ENCODE data around the gene SCRG1. TPM values are rescaled to one million over a fixed set of nuclear protein-coding genes. Genes with fewer than 3 reads are reported as not detected.
A peak's percentile ranks its signal among the peaks of the same experiment; 100 is the strongest.

SCRG1 gene
- total RNA-seq, 1 donor from 2014 or later: 4.3 TPM

GRCh38 chr4:173401063-173401462 lies 2.1 kb upstream of the SCRG1 start:
- Histone ChIP-seq H3K79me2 (ENCODE audit: insufficient read depth, low read length) (no peaks in the 10 kb centered on the region), H3K9ac (ENCODE audit: low read length) (no peak overlapping the region), H3K4me1 (ENCODE audit: insufficient read depth, low read length) (no peaks in the 10 kb centered on the region), H3K36me3 (ENCODE audit: insufficient read depth, low read length) (no peaks in the 10 kb centered on the region), H2AFZ (ENCODE audit: low read depth, low read length) (no peak overlapping the region), H3K27me3 (ENCODE audit: insufficient read depth, low read length) (no peaks in the 10 kb centered on the region), H3K9me3 (ENCODE audit: insufficient read depth, low read depth, low read length) (no peaks in the 10 kb centered on the region), H3K4me3 (ENCODE audit: insufficient read depth, low read depth, low read length) (no peak overlapping the region), H3K4me2 (ENCODE audit: low read length) (no peak overlapping the region), H3K27ac (ENCODE audit: low read depth, low read length) (no peak overlapping the region), H4K20me1 (ENCODE audit: insufficient read depth, low read length) (no peaks in the 10 kb centered on the region)
- TF ChIP-seq CTCF (IDR thresholded peaks at IDR 0.05; ENCODE audit: insufficient read depth, low read depth, low read length) (no peak), EZH2 (IDR thresholded peaks at IDR 0.05; ENCODE audit: insufficient read depth, low read length) (no peak)
- H3K4me1 Mint-ChIP-seq (ENCODE audit: low read depth, unreplicated experiment): peaks cover 7% of the 10 kb centered on the region
- no peaks in the 10 kb centered on the region for H3K27me3 Mint-ChIP-seq (ENCODE audit: low read depth, unreplicated experiment)
- H3K9me3 Mint-ChIP-seq (ENCODE audit: unreplicated experiment): no peaks in the 10 kb centered on the region
- no peak overlapping the region for H3K27ac Mint-ChIP-seq (ENCODE audit: unreplicated experiment)
- FAIRE-seq: no peak
- no peak for DNase-seq (ENCODE audit: low read depth)
- peaks cover 4% of the 10 kb centered on the region for H3K36me3 Mint-ChIP-seq (ENCODE audit: low read depth, unreplicated experiment)
- no peak overlapping the region for H3K4me3 Mint-ChIP-seq (ENCODE audit: unreplicated experiment)

GRCh38 chr4:173398220-173398619 lies 696 bp downstream of the SCRG1 start:
- Mint-ChIP-seq H3K36me3 (ENCODE audit: low read depth, unreplicated experiment) (peaks cover 3% of the 10 kb centered on the region), H3K4me3 (ENCODE audit: unreplicated experiment) (no peak overlapping the region), H3K27ac (ENCODE audit: unreplicated experiment) (peak overlapping the region; percentile 68), H3K9me3 (ENCODE audit: unreplicated experiment) (no peaks in the 10 kb centered on the region), H3K4me1 (ENCODE audit: low read depth, unreplicated experiment) (peaks cover 7% of the 10 kb centered on the region), H3K27me3 (ENCODE audit: low read depth, unreplicated experiment) (no peaks in the 10 kb centered on the region)
- Histone ChIP-seq H3K27me3 (ENCODE audit: insufficient read depth, low read length) (no peaks in the 10 kb centered on the region), H3K36me3 (ENCODE audit: insufficient read depth, low read length) (no peaks in the 10 kb centered on the region), H3K4me2 (ENCODE audit: low read length) (no peak overlapping the region), H3K4me3 (ENCODE audit: insufficient read depth, low read depth, low read length) (no peak overlapping the region), H3K9me3 (ENCODE audit: insufficient read depth, low read depth, low read length) (no peaks in the 10 kb centered on the region), H3K4me1 (ENCODE audit: insufficient read depth, low read length) (no peaks in the 10 kb centered on the region), H3K79me2 (ENCODE audit: insufficient read depth, low read length) (no peaks in the 10 kb centered on the region), H3K9ac (ENCODE audit: low read length) (no peak overlapping the region), H3K27ac (ENCODE audit: low read depth, low read length) (no peak overlapping the region), H2AFZ (ENCODE audit: low read depth, low read length) (no peak overlapping the region), H4K20me1 (ENCODE audit: insufficient read depth, low read length) (no peaks in the 10 kb centered on the region)
- DNase-seq (ENCODE audit: low read depth): no peak
- TF ChIP-seq EZH2 (IDR thresholded peaks at IDR 0.05; ENCODE audit: insufficient read depth, low read length): no peak
- FAIRE-seq: no peak

GRCh38 chr4:173397604-173398003 lies 1.3 kb downstream of the SCRG1 start:
- Mint-ChIP-seq H3K4me1 (ENCODE audit: low read depth, unreplicated experiment) (peaks cover 7% of the 10 kb centered on the region), H3K9me3 (ENCODE audit: unreplicated experiment) (no peaks in the 10 kb centered on the region), H3K27me3 (ENCODE audit: low read depth, unreplicated experiment) (no peaks in the 10 kb centered on the region), H3K27ac (ENCODE audit: unreplicated experiment) (peak overlapping the region; percentile 68), H3K36me3 (ENCODE audit: low read depth, unreplicated experiment) (peaks cover 3% of the 10 kb centered on the region), H3K4me3 (ENCODE audit: unreplicated experiment) (no peak overlapping the region)
- Histone ChIP-seq H3K27me3 (ENCODE audit: insufficient read depth, low read length) (no peaks in the 10 kb centered on the region), H3K36me3 (ENCODE audit: insufficient read depth, low read length) (no peaks in the 10 kb centered on the region), H2AFZ (ENCODE audit: low read depth, low read length) (no peak overlapping the region), H3K4me1 (ENCODE audit: insufficient read depth, low read length) (no peaks in the 10 kb centered on the region), H3K27ac (ENCODE audit: low read depth, low read length) (no peak overlapping the region), H3K79me2 (ENCODE audit: insufficient read depth, low read length) (no peaks in the 10 kb centered on the region), H3K4me3 (ENCODE audit: insufficient read depth, low read depth, low read length) (no peak overlapping the region), H4K20me1 (ENCODE audit: insufficient read depth, low read length) (no peaks in the 10 kb centered on the region), H3K9ac (ENCODE audit: low read length) (no peak overlapping the region), H3K9me3 (ENCODE audit: insufficient read depth, low read depth, low read length) (no peaks in the 10 kb centered on the region), H3K4me2 (ENCODE audit: low read length) (no peak overlapping the region)
- no peak for TF ChIP-seq CTCF (IDR thresholded peaks at IDR 0.05; ENCODE audit: insufficient read depth, low read depth, low read length)
- TF ChIP-seq EZH2 (IDR thresholded peaks at IDR 0.05; ENCODE audit: insufficient read depth, low read length): no peak
- FAIRE-seq (no peak), DNase-seq (ENCODE audit: low read depth) (no peak)

Data from astrocyte (in vitro differentiated cells and primary cell).